Measurements from ENCODE around the gene TIAM2.
"Not testable (repeated sequence)": the region's sequence is repeated elsewhere in the genome, so short reads cannot be mapped to it uniquely, and the experiment has no call there.

Gene TIAM2

GRCh38 chr6:154989448-154989847 lies 5.7 kb upstream of the TIAM2 start:
- DNase-seq (ENCODE audit: low read depth, low spot score), result no peak

- no peak for DNase-seq (ENCODE audit: low read depth, low spot score)
Observed at GRCh38 chr6:154991207-154991606, 3.9 kb upstream of the TIAM2 start.

GRCh38 chr6:154993026-154993425 lies 2.1 kb upstream of the TIAM2 start:
- DNase-seq (ENCODE audit: low read depth, low spot score), result no peak

GRCh38 chr6:154993710-154994109 lies 1.4 kb upstream of the TIAM2 start:
- DNase-seq (ENCODE audit: low read depth, low spot score), result no peak

GRCh38 chr6:154994836-154995253 lies 270 bp upstream of the TIAM2 start:
- no peak for DNase-seq (ENCODE audit: low read depth, low spot score)

GRCh38 chr6:154996016-154996590 lies 988 bp downstream of the TIAM2 start:
- DNase-seq (ENCODE audit: low read depth, low spot score), result no peak

- DNase-seq (ENCODE audit: low read depth, low spot score), result no peak
Observed at GRCh38 chr6:154996841-154997311, 1.8 kb downstream of the TIAM2 start.

- DNase-seq (ENCODE audit: low read depth, low spot score), result no peak
Observed at GRCh38 chr6:154998855-154999254, 3.7 kb downstream of the TIAM2 start.

- DNase-seq (ENCODE audit: low read depth, low spot score), result no peak
Observed at GRCh38 chr6:155001482-155001881, 6.4 kb downstream of the TIAM2 start.

- no peak for DNase-seq (ENCODE audit: low read depth, low spot score)
Observed at GRCh38 chr6:155001934-155002333, 6.8 kb downstream of the TIAM2 start.

GRCh38 chr6:155003476-155003875 lies 8.4 kb downstream of the TIAM2 start:
- no peak for DNase-seq (ENCODE audit: low read depth, low spot score)

GRCh38 chr6:155004017-155004416 lies 8.9 kb downstream of the TIAM2 start:
- no peak for DNase-seq (ENCODE audit: low read depth, low spot score)

- no peak for DNase-seq (ENCODE audit: low read depth, low spot score)
Observed at GRCh38 chr6:155004576-155005372, 9.7 kb downstream of the TIAM2 start.

GRCh38 chr6:155008625-155009024 lies 13.5 kb downstream of the TIAM2 start:
- DNase-seq (ENCODE audit: low read depth, low spot score), result no peak

- no peak for DNase-seq (ENCODE audit: low read depth, low spot score)
Observed at GRCh38 chr6:155010940-155011339, 15.8 kb downstream of the TIAM2 start.

GRCh38 chr6:155011809-155012291 lies 16.7 kb downstream of the TIAM2 start:
- no peak for DNase-seq (ENCODE audit: low read depth, low spot score)

- DNase-seq (ENCODE audit: low read depth, low spot score), result no peak
Observed at GRCh38 chr6:155013457-155013876, 18.4 kb downstream of the TIAM2 start.

GRCh38 chr6:155014137-155014536 lies 19.0 kb downstream of the TIAM2 start:
- no peak for DNase-seq (ENCODE audit: low read depth, low spot score)

GRCh38 chr6:155014670-155015300 lies 19.7 kb downstream of the TIAM2 start:
- DNase-seq (ENCODE audit: low read depth, low spot score), result no peak

GRCh38 chr6:155018415-155018814 lies 23.3 kb downstream of the TIAM2 start:
- DNase-seq (ENCODE audit: low read depth, low spot score), result not testable (repeated sequence)

GRCh38 chr6:155021680-155022079 lies 26.6 kb downstream of the TIAM2 start:
- DNase-seq (ENCODE audit: low read depth, low spot score), result no peak

- DNase-seq (ENCODE audit: low read depth, low spot score), result no peak
Observed at GRCh38 chr6:155022721-155023120, 27.6 kb downstream of the TIAM2 start.

- DNase-seq (ENCODE audit: low read depth, low spot score), result no peak
Observed at GRCh38 chr6:155023717-155024116, 28.6 kb downstream of the TIAM2 start.

All from activated CD4-positive, CD25-positive, alpha-beta regulatory T cell treated with anti-CD3 and anti-CD28 coated beads, Interleukin-2, amount 50 U/mL, for 16 hours (primary cell).